HEK293 (cell line): Measurements from ENCODE around the gene LAP3.
A peak's percentile ranks its signal among the peaks of the same experiment; 100 is the strongest.

Source experiments
- HIC1 ChIP-seq: fragments of 450-650 bp; formaldehyde crosslinking; IDR thresholded peaks from 2 replicates; pipeline ENCODE4 v1.5.1; 2016; ENCODE audit warnings: missing biosample characterization, missing genetic modification characterization
- KLF7 ChIP-seq: fragments of 450-650 bp; formaldehyde crosslinking; IDR thresholded peaks from 2 replicates; pipeline ENCODE4 v1.5.1; 2016; ENCODE audit warnings: missing biosample characterization, missing genetic modification characterization, borderline replicate concordance
- PRDM2 ChIP-seq: fragments of 450-650 bp; formaldehyde crosslinking; IDR thresholded peaks from 2 replicates; pipeline ENCODE4 v1.5.1; 2016; ENCODE audit warnings: missing biosample characterization, missing genetic modification characterization, borderline replicate concordance
- SP7 ChIP-seq: fragments of 450-650 bp; formaldehyde crosslinking; IDR thresholded peaks from 2 replicates; pipeline ENCODE4 v1.5.1; 2016; ENCODE audit warnings: missing biosample characterization, missing genetic modification characterization
- YY2 ChIP-seq: fragments of 450-650 bp; formaldehyde crosslinking; IDR thresholded peaks from 2 replicates; pipeline ENCODE4 v1.5.1; 2016; ENCODE audit warnings: missing biosample characterization, missing genetic modification characterization
- ZBTB11 ChIP-seq: fragments of 450-650 bp; formaldehyde crosslinking; conservative IDR thresholded peaks from 2 replicates; pipeline ENCODE4 v1.5.1; 2016; ENCODE audit warnings: low read depth, missing biosample characterization, missing genetic modification characterization
- ZBTB48 ChIP-seq: fragments of 450-650 bp; formaldehyde crosslinking; IDR thresholded peaks from 2 replicates; pipeline ENCODE4 v1.5.1; 2016; ENCODE audit warnings: missing biosample characterization, missing genetic modification characterization
- ZNF121 ChIP-seq: fragments of 450-650 bp; formaldehyde crosslinking; IDR thresholded peaks from 2 replicates; pipeline ENCODE4 v1.5.1; 2016; ENCODE audit warnings: missing biosample characterization, missing genetic modification characterization
- ZNF148 ChIP-seq: fragments of 450-650 bp; formaldehyde crosslinking; IDR thresholded peaks from 2 replicates; pipeline ENCODE4 v1.5.0; 2017; ENCODE audit warnings: missing biosample characterization, missing genetic modification characterization, borderline replicate concordance
- ZNF221 ChIP-seq: fragments of 450-650 bp; formaldehyde crosslinking; IDR thresholded peaks from 2 replicates; pipeline ENCODE4 v1.5.1; 2017; ENCODE audit warnings: missing biosample characterization, missing genetic modification characterization, borderline replicate concordance
- ZNF274 ChIP-seq, 2 experiments: fragments of 200-500 bp in 1 of 2; fragments of 450-650 bp in 1 of 2; sonication (Bioruptor generic) in 1 of 2; formaldehyde crosslinking in 1 of 2; IDR thresholded peaks; 2 replicates each; pipeline versions ENCODE4 v1.5.1 to v1.6.1; 2014 to 2016; ENCODE audit warnings: borderline replicate concordance in 1 of 2, inconsistent platforms in 1 of 2, low read length in 1 of 2, missing biosample characterization in 1 of 2, missing genetic modification characterization in 1 of 2
- ZNF518A ChIP-seq: fragments of 450-650 bp; formaldehyde crosslinking; conservative IDR thresholded peaks from 2 replicates; pipeline ENCODE4 v1.5.1; 2016; ENCODE audit warnings: low read depth, missing biosample characterization, missing genetic modification characterization
- ZNF629 ChIP-seq: fragments of 450-650 bp; formaldehyde crosslinking; IDR thresholded peaks from 2 replicates; pipeline ENCODE4 v1.5.1; 2017; ENCODE audit warnings: missing biosample characterization, missing genetic modification characterization
- ZNF639 ChIP-seq: fragments of 450-650 bp; formaldehyde crosslinking; IDR thresholded peaks from 2 replicates; pipeline ENCODE4 v1.5.1; 2016; ENCODE audit warnings: missing biosample characterization, missing genetic modification characterization

LAP3 gene

GRCh38 chr4:17614416-17615299 lies 37.7 kb downstream of the LAP3 start, which contains the start of gene MED28 (continued):
- 0 out of 2 replicates have a peak, but pooled peaks have one; percentile 11 for TF ChIP-seq ZNF518A (tag by site-specific recombination)
- 0 out of 2 replicates have a peak, but pooled peaks have one; percentile 21 for TF ChIP-seq ZBTB48 (tag by site-specific recombination)
- no peak for TF ChIP-seq ZNF148 (tag by site-specific recombination)
- TF ChIP-seq KLF7 (tag by site-specific recombination), result no peak
- TF ChIP-seq YY2 (tag by site-specific recombination), result 0 out of 2 replicates have a peak, but pooled peaks have one; percentile 29
- no peak for TF ChIP-seq ZNF274 (IDR thresholded peaks at IDR 0.05; ENCODE audit: low read length)
- TF ChIP-seq ZNF274 (tag by site-specific recombination; IDR thresholded peaks at IDR 0.05; ENCODE audit: borderline replicate concordance), result no peak
- peak; percentile 60; the same call in 1 of the 2 replicates for TF ChIP-seq ZBTB11 (tag by site-specific recombination)
- no peak for TF ChIP-seq PRDM2 (tag by site-specific recombination)
- no peak for TF ChIP-seq ZNF639 (tag by site-specific recombination)
- TF ChIP-seq ZNF629 (tag by site-specific recombination), result no peak
- no peak for TF ChIP-seq HIC1 (tag by site-specific recombination)
- TF ChIP-seq ZNF121 (tag by site-specific recombination), result no peak
- 0 out of 2 replicates have a peak, but pooled peaks have one; percentile 28 for TF ChIP-seq SP7 (tag by site-specific recombination)
- TF ChIP-seq ZNF221, result no peak
